LNCAP (cell line): ENCODE measurements around the gene SP6.

ENCODE experiments used
- CTCF ChIP-seq: fragments of 450-650 bp; IDR thresholded peaks from 2 replicates; pipeline ENCODE4 v1.5.1; 2017; ENCODE audit warnings: mild to moderate bottlenecking

The SP6 gene

GRCh38 chr17:47815106-47815918 is 35.7 kb downstream of the SP6 start:
- no peak for TF ChIP-seq CTCF

GRCh38 chr17:47813512-47814031 is 37.4 kb downstream of the SP6 start:
- no peak for TF ChIP-seq CTCF

- no peak for TF ChIP-seq CTCF
These were observed 37.9 kb downstream of the SP6 start for GRCh38 chr17:47813077-47813476.

- no peak for TF ChIP-seq CTCF
These were observed 38.6 kb downstream of the SP6 start for GRCh38 chr17:47812146-47812920.

GRCh38 chr17:47811709-47812108 is 39.3 kb downstream of the SP6 start:
- TF ChIP-seq CTCF, result no peak

GRCh38 chr17:47810901-47811635 is 39.9 kb downstream of the SP6 start:
- TF ChIP-seq CTCF, result no peak

- TF ChIP-seq CTCF, result no peak
These were observed 40.7 kb downstream of the SP6 start for GRCh38 chr17:47810200-47810821.
